GM21390 (cell line): Measurements from ENCODE around the gene CEP192.

Experiments used
- ATAC-seq: cut with Tn5 transposase; IDR thresholded peaks from one replicate; pipeline ENCODE4 v1.9.1; 2021; ENCODE audit not compliant: unreplicated experiment

Gene CEP192

DNA sequence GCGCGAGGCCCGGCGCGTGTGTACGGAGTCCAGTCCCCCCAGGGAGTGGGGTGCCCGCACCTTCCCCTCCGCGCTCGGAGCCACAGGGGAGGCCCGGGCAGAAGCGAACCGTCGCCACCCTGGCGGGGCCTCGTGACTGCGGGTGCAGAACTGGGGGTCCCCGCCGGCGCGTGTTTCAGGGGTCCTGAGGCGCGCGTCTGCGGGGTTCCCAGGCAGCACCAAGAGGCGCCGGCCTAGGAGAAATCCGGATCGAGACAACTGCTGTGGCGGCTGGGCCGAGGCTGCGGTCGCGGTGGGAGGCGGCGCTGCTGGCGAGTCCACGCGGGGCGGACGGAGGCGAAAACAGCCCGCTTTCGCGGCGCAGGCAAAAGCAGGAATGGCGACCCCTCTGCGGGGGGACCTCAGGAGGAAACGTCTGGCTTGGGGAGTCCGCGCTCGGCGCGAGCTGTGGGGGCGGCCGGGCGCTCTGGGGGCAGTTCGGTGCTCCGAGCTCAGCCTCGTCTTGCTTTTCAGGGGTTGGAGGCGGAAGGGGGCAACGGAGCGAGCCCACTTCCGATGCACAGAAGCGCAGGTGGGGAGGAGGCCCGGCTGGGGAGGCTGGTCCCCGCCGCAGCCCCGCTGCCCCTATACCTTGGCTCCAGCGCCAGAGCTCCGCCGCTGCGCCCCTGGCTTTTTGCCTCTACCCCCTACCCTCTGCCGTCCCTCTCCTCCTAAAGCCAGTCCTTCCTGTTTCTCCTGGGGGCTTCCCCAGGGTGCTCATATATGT is 145.9 kb downstream of the CEP192 start:
- ATAC-seq = no peak

DNA sequence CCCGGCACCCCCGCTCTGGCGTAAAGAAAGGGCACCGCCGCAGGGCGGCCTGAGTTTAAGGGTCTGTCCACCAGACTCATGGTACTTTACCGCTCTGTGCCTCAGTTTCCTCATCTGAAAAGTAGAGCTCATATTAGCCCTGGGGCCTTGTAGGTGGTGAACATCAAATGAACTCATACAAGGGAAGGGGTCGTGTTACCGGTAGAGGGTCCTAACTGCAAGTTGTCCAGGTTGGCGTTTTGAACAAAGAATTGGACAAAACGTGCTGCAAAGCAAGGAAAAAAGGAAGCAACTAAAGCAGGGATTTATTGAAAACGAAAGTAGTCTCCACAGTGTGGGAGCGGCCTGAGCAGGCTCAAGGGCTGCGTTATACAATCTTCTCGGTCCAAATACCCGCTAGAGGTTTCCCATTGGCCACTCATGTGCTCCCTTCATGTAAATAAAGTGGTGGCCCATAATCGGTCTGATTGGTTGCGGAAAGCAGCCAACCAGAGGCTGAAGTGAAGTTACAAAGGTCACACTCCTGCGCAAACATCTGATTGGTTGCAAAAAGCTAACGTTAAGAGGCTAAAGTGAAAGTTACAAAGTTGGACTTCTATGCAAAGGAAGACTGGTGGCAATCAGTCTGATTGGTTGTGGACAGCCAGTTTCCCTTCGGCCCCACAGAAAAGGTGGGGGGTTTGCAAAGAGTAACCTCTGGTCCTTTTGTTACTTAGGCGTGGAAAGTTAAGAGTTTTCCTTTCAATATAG is 146.7 kb downstream of the CEP192 start:
- ATAC-seq = peak; percentile 82

DNA sequence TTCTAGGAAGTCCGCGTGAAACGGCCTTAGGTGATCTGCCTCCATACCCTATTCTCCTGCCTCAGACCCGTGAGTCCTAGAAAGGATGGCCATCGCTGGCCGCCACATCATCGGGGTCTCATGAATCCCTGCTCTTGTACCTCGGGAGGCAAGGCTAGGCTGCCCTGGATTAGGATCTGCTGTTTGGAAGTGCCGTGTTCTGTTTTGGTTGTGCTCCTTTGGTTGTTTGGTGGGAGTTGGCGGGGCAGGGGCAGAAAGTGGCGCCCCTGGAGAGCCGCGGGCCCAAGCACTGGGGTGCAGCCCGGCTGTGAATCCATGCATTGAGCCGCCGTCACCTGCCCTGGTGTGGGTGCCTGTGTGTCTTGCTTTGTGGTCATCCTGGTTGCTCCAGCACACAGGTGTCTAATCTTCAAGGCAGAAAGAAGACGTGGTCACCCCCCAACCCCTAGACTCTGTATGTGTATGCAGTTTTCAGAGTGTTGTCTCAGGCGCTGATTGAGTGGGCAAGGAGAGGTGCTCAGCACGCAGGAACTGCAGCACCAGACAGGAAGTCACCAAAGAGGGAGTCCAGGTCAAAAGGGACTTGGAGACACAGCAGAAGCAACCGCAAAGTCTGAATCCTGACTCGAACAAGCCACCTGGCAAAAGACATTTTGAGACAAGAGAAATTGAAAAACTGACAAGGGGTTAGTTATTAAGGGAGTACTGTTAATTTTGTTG is 147.4 kb downstream of the CEP192 start:
- ATAC-seq = no peak

DNA sequence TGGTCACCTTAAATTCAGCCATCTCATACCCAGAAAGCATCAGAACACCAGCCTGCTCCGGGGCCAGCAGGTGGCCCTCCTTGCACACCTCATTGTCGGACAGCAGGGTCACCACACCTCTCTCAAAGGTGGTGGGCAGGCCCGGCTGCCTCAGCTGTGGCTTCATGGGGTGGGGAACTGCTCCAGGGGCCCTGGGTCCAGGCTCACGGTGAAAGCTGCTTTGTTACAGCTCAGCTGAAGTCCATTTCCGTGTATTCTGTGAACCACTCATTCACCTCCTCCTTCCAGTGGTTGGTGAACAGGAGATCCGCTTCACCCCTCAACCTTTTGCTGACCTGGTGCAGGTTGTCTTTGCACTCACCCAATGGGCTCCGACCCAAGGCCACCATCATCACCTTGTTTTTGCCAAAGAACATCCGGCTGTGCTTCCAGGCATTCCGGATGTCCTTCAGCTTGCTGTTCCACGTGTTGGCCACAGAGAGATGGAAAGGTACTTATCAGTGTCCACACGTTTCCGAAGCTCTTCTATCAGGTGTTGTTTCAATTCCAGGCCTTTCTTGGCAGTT is 148.8 kb downstream of the CEP192 start:
- ATAC-seq = no peak

DNA sequence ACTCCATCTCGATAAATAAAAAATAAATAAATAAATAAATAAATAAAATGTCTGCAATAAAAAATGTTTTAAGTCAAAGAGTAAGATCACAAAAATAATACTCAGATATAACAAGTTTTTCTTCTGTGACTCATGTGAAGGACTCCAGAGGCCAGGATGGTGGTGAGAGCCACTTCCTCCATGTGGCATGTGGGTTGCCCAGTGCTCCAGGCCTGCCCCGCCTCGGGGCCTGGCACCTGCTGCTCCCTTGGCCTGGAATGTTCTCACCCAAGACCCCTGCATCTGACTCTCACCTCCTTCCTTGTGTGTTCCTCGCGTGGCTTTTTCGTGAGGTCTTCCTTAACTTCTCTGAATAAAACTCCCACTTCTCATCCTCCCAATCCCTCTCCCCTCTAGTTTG is 150.0 kb downstream of the CEP192 start:
- no peak for ATAC-seq

DNA sequence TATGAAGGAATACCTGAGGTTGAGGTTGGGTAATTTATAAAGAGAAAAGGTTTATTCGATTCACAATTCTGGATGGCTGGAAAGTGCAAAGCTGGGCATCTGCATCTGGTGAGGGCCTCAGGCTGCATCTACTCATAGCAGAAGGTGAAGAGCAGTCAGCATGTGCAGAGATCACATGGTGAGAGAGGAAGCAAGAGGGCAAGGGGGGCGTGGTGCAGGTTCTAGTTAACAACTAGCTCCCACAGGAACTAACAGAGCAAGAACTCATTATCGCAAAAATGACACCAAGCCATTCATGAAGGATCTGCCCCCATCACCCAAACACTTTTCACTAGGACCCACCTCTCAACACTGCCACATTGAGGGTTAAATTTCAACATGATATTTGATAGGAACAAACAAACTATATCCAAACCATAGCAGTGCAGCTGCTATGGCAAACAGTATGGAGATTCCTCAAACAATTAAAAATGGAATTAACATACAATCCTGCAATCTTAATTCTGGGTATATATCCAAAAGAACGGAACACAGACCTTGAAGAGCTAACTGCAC is 154.6 kb downstream of the CEP192 start:
- no peak for ATAC-seq

DNA sequence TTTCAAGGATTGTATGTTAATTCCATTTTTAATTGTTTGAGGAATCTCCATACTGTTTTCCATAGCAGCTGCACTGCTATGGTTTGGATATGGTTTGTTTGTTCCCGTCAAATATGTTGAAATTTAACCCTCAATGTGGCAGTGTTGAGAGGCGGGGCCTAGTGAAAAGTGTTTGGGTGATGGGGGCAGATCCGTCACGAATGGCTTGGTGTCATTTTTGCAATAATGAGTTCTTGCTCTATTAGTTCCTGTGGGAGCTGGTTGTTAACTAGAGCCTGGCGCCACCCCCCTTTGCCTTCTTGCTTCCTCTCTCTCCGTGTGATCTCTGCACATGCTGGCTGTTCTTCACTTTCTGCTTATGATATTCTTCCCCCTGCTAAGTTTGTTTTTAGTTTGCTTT is 156.0 kb downstream of the CEP192 start:
- no peak for ATAC-seq

DNA sequence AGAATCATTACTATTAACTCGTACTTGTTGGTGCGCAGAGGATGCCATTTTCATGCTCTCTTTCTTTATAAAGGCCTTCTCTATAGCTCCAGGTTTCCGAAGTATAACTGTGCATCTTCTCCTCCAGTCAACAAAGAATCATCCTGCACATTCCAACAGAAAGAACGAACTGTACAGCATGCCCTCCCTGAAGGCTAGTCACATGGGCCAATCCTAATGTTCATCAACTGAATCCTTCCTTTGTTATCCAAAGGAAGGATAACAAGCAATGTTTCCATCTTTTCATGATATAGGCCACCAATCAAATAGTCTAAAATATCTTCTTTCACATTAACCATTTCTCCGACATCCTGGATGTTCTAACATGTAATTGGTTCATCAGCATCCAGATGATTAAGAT is 160.5 kb downstream of the CEP192 start:
- no peak for ATAC-seq

DNA sequence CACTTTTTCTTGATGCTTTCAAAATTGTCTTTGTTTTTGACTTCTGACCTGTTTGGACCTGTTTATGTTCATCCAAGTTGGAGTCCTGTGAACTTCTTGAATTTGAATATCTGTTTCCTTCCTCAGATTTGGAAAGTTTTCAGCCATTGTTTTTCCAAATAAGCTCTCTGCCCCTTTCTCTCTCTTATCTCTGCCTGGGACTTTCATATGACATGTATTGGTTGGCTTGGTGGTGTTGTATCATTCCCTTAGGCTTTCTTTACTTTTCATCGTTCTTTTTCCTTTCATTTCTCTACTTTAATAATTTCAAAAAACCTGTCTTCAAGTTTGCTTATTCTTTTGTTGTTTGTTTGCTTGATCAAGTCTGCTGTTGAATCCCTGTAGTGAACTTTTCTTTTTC is 167.3 kb downstream of the CEP192 start:
- no peak for ATAC-seq

DNA sequence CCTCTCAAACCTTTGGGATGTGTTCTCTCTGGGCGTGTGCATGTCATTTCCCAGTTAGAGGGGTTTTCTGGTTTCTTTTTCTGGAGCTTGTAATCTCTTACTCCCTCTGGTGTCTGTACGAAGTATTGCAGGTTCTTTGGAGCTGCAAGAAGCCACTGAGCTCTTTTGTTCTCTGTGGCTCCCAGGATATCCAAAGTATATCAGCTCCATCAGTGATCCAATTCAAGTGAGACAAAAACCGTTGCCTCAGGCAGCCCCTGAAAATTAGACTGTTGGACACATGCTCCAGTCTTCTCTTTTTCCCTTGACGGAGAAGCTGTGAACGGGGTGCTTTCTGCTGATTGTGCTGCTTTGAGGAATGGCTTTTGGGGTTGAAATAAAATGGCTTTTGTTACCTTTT is 168.4 kb downstream of the CEP192 start:
- ATAC-seq = no peak

DNA sequence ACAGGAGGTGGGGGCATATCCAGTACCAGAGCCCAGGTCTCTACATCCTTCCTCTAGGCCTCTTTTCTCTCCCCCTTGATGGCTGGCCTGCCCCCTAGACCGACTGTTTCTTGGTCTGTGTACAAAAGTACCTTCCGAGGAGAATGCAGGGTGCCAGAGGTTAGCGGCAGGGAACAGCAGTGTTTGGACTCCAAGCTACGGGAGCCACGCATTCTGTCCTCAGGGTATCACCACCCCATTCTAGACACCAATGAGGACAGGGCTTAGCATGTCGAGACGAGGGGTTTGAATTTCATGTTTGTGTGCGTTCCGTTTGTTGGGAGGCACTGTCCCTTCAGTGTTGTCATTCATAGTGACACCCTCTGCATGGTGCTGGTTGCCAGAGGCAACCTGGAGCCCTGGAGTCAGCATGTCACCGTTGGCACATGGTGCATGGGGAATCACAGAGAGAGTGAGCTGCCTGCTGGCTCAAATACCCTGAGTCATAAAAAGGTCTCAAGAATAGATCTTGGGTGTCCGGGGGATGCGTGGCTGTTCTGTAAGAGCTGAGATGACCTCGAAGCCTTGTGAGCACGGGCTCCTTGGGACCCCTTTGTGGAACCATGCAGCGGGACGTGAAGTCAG is 170.2 kb downstream of the CEP192 start:
- no peak for ATAC-seq

DNA sequence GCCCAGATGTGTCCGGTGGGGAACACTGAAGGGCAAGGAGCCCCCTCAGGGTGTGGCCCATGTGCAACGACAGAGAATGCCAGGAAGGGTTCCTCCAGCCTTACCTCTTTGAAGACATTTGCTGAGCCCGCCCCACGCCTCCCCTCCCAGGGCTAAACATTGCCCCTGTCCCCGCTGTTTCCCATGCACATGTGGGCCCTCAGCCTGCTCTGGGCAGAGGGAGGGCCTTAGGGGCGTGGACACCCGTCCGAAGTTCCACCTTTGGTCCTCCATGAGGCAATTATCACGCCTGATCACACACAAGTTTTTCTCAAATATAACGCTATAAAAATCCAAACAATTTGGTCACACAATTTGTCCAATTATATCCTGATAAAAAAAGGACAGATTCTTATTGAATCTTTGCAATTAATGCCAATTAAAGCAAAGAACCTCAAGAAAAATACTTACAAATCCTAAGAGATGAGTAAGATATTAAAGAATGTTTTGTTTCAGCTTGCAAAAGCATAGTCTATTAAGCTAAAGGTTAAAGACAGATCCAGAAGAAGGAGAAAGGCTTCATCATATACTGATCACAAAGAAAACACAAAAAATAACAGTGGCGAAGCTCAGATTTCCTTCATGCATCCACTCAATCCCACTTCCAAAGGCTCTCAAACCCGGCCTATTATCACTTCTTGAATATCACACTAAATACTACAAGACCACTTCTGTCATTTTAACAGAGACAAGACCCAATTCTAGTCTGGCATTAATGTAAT is 172.2 kb downstream of the CEP192 start:
- no peak for ATAC-seq

DNA sequence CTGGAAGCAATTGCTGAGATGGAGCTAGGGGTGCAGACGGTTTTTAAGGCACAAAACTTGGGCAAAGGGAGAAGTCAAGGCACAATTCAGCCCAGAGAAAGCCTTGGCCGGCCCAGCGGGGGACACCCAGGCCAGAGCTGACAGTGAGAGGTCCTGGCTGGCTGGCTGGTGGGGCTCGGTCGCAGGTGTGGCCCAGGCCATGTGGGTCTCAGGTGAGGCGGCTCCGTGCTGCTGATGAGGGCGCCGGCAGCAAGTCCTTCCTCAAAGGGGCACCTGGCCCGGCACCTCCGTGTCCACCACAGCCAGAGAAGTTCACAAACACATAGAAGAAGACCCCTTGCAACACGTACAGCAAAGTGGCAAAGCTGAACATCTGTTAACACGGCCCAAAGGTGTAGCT is 173.2 kb downstream of the CEP192 start:
- ATAC-seq = no peak

DNA sequence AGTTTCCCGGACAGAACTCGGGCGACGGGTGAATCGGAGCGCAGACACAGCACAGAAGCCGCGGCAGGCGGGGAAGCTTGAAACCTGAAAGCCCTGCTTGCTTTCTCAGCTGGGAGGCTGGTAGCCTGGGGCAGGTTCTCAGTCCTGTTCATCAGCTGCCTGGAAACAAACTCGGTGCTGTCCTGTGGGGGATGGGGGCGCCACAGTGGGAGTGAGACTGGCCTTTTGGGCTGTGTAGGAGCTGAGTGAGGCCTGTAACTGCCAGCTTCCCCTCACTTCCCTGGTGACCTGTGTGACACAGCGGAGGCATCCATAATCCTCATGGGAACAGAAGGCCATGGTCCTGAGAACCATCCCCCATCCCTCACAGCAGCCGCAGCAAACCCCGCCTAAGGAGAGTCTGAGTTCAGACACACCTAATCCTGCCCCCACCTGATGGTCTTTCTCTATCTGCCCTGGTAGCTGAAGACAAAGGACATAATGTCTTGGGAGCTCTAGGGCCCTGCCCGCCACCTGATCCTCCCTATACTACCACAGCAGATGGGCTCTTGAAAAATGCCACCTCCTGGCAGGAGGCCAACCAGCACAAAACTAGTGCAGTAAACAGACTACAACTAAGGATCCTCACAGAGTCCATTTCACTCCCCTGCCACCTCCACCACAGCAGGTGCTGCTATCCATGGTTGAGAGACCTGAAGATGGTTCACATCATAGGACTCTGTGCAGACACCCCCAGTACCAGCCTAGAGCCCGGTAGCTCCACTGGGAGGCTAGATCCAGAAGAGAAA is 174.7 kb downstream of the CEP192 start:
- no peak for ATAC-seq

DNA sequence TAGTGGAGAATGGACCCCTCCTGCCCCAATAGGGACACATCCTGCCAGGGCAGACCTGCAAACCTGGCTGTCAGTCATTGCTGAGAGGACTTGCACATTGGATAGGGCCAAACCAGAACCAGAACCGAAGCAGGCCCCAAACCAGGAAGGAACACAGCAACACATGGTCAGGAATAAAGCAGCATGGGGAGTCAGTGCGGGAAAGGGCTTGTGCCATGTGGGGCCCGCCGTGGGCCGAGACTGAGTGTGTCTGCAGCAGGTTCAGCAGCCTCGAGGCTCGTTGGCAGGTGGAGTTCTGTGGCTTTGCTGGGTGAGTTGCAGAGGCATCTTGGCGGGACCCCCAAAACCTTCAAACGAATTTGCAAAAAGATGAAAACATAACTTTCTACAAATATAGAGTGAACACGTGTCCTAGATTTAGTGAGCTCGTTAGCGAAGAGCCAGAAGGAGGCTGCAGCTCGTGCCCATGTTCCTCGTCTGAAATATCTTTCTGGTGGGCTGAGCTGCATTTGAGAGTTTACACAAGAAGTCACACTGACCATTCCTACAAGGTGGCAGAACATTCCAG is 182.5 kb downstream of the CEP192 start:
- no peak for ATAC-seq
